ENCODE results near the gene TMEM87B.

DNA sequence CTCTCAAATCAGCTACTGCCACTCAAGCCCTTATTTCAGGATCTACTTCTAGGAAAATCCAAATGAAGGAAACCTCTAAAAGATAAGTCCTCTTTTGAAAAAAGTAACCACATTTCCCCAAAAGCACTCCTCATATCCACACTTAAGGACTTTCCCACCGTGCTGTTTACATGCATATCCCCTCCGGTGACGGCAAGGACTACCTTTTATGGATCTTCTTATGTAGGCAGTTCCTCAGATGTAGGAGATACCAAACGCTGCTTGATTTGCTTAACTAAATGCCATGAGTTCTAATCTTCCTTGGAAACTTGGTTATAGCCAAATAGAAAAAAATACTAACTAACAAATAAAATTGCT is 6.9 kb upstream of the TMEM87B start:
- TF ChIP-seq, protein P1, sequence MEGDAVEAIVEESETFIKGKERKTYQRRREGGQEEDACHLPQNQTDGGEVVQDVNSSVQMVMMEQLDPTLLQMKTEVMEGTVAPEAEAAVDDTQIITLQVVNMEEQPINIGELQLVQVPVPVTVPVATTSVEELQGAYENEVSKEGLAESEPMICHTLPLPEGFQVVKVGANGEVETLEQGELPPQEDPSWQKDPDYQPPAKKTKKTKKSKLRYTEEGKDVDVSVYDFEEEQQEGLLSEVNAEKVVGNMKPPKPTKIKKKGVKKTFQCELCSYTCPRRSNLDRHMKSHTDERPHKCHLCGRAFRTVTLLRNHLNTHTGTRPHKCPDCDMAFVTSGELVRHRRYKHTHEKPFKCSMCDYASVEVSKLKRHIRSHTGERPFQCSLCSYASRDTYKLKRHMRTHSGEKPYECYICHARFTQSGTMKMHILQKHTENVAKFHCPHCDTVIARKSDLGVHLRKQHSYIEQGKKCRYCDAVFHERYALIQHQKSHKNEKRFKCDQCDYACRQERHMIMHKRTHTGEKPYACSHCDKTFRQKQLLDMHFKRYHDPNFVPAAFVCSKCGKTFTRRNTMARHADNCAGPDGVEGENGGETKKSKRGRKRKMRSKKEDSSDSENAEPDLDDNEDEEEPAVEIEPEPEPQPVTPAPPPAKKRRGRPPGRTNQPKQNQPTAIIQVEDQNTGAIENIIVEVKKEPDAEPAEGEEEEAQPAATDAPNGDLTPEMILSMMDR (conservative IDR thresholded peaks at IDR 0.05; ENCODE audit: low read length): no peak
- no peak for TF ChIP-seq EZH2phosphoT487 (IDR thresholded peaks at IDR 0.05; ENCODE audit: borderline replicate concordance, low read depth, low read length)

Measured in OCI-LY7 (cell line).